MM.1S (cell line): Measurements from ENCODE around the gene NUDT1.

ENCODE experiments used
- CTCF ChIP-seq: fragments of 300-600 bp; sonication (generic); IDR thresholded peaks from 2 replicates; pipeline ENCODE4 v1.5.1; 2016; ENCODE audit warnings: antibody characterized with exemption, low read length, mixed read lengths
- EZH2 ChIP-seq: fragments of 300-600 bp; sonication (generic); optimal IDR thresholded peaks from 2 replicates; pipeline ENCODE3; 2017; ENCODE audit warnings: low read depth, mild to moderate bottlenecking, antibody characterized with exemption, low read length, mixed read lengths

- no peak for TF ChIP-seq CTCF
- no peak for TF ChIP-seq EZH2
Measured at GRCh38 chr7:2261611-2262010, 19.6 kb downstream of the NUDT1 start.
